Fibroblast of lung (primary cell): Measurements from ENCODE around the gene SMCO2. TPM values are rescaled to one million over a fixed set of nuclear protein-coding genes. Genes with fewer than 3 reads are reported as not detected.
A peak's percentile ranks its signal among the peaks of the same experiment; 100 is the strongest.

Experiments
- DNase-seq, 2 donors: peaks; one replicate each; pipeline versions ENCODE4 v3.0.0 to v3.0.0-alpha.2; 2010; ENCODE audit warnings: low read depth in 2 of 2
- H2AFZ ChIP-seq: 2 replicates; pipeline ENCODE4 v1.5.1; 2012; ENCODE audit warnings: low read length, control low read depth, inconsistent platforms
- H3K27ac ChIP-seq: 2 replicates; pipeline ENCODE4 v1.5.1; 2011; ENCODE audit warnings: low read length, control low read depth; ENCODE audit not compliant: insufficient read depth
- H3K27me3 ChIP-seq: 2 replicates; pipeline ENCODE4 v1.5.1; 2011; ENCODE audit warnings: mild to moderate bottlenecking, low read length; ENCODE audit not compliant: control insufficient read depth, insufficient read depth
- H3K36me3 ChIP-seq: 2 replicates; pipeline ENCODE4 v1.5.1; 2011; ENCODE audit warnings: low read length; ENCODE audit not compliant: control insufficient read depth, insufficient read depth
- H3K4me1 ChIP-seq: 2 replicates; pipeline ENCODE4 v1.5.1; 2011; ENCODE audit warnings: low read length; ENCODE audit not compliant: control insufficient read depth, insufficient read depth; ENCODE audit errors: extremely low read depth
- H3K4me2 ChIP-seq: 2 replicates; pipeline ENCODE4 v1.5.1; 2011; ENCODE audit warnings: low read length, control low read depth; ENCODE audit not compliant: insufficient read depth; ENCODE audit errors: extremely low read depth
- H3K4me3 ChIP-seq, 4 experiments: fragments of 200-600 bp in 1 of 4; sonication (generic) in 1 of 4; replicated peaks in 1 of 4; 2 replicates each; pipeline ENCODE4 v1.5.1; 2011 to 2016; ENCODE audit warnings: low read length in 4 of 4, low read depth in 3 of 4, mild to moderate bottlenecking in 3 of 4, control low read depth in 2 of 4, inconsistent platforms in 1 of 4, mixed read lengths in 1 of 4; ENCODE audit not compliant: insufficient read depth in 1 of 4; ENCODE audit errors: control extremely low read depth in 1 of 4
- H3K79me2 ChIP-seq: 2 replicates; pipeline ENCODE4 v1.5.1; 2012; ENCODE audit warnings: mild to moderate bottlenecking, low read length, inconsistent platforms; ENCODE audit not compliant: control insufficient read depth, insufficient read depth
- H3K9ac ChIP-seq: 2 replicates; pipeline ENCODE4 v1.5.1; 2011; ENCODE audit warnings: mild to moderate bottlenecking, low read length, control low read depth; ENCODE audit not compliant: insufficient read depth
- H3K9me3 ChIP-seq: 2 replicates; pipeline ENCODE4 v1.5.1; 2012; ENCODE audit warnings: low read depth, low read length; ENCODE audit not compliant: control insufficient read depth, insufficient read depth
- H4K20me1 ChIP-seq: 2 replicates; pipeline ENCODE4 v1.5.1; 2011; ENCODE audit warnings: low read length; ENCODE audit not compliant: control insufficient read depth, insufficient read depth; ENCODE audit errors: extremely low read depth
- EZH2 ChIP-seq: IDR thresholded peaks from 2 replicates; pipeline ENCODE4 v1.5.1; 2012; ENCODE audit warnings: low read length, control low read depth, mild to moderate bottlenecking; ENCODE audit errors: missing control alignments
- polyA plus RNA-seq, 2 donors: library from polyadenylated mRNA; depleted of rRNA in 1 of 2; stranded (reverse) in 1 of 2; unstranded in 1 of 2; fragments of >200 nt; gene quantifications; 2 replicates each; pipeline ENCODE4 v1.2.1, GENCODE V29; 2011 to 2012; ENCODE audit warnings: missing spikeins in 1 of 2
- total RNA-seq: library from RNA; depleted of rRNA; stranded (reverse); fragments of >200 nt; gene quantifications from 2 replicates; pipeline ENCODE4 v1.2.1, GENCODE V29; 2014
- TF ChIP-seq, protein P1 (sequence below), 2 donors: IDR thresholded peaks in 1 of 2; conservative IDR thresholded peaks in 1 of 2; 1 replicate in 1 of 2; 2 replicates in 1 of 2; pipeline ENCODE4 v1.5.1; 2011 to 2012; ENCODE audit warnings: low read length in 2 of 2, control low read depth in 1 of 2, inconsistent platforms in 1 of 2, low read depth in 1 of 2, mild to moderate bottlenecking in 1 of 2

SMCO2 gene
- total and polyA plus RNA-seq, 2 donors (not counting 1 experiment from before 2014, with no cell fraction given) = not detected

DNA sequence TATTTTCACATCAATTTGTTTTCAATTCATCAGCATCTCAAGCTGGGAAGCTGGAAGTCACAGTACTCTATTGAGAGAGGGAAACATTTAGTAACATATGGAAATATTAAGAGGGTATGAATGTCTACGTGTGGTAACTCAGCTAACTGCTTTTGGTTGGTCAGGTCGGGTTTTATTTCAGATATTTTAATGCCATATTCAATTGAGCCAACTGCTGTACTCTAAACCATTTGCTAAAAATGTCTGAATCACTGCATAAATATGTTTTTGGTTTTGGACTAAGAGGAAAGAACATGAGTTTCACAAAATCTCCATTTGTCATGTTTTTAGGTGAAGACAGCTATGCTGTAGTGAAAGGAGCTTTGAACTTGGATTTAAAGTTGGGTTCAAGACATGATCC lies 58.6 kb downstream of the SMCO2 start:
- H4K20me1 ChIP-seq = no peaks in the 10 kb centered on the region
- no peak overlapping the region for H3K9ac ChIP-seq
- H2AFZ ChIP-seq = no peak overlapping the region

DNA sequence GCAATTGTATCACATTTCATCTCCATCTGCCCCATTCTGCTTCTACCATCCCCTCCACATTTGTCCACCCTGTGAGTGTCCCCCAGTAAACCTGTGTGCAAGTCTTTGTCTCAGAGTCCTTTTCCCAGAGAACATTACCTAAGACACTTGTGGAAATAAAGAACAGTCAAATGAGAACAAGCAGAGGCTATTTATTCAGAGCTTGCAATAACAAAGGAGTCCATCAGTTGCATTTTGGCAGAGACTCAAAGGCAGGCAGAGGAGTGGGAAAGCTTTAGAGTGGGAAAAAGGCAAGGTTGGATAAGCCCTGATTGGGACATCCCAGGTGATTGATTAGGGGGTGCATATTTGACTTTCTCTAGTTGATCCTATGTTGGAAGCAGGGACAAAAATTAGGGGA lies 59.2 kb downstream of the SMCO2 start:
- Histone ChIP-seq H3K36me3 (no peaks in the 10 kb centered on the region), H3K79me2 (no peaks in the 10 kb centered on the region), H3K27me3 (no peaks in the 10 kb centered on the region), H3K9me3 (no peaks in the 10 kb centered on the region), H3K4me1 (peaks cover 3% of the 10 kb centered on the region), H2AFZ (no peak overlapping the region), H3K4me2 (no peak overlapping the region), H4K20me1 (no peaks in the 10 kb centered on the region), H3K9ac (no peak overlapping the region), H3K27ac (no peak overlapping the region), H3K4me3 (no peak overlapping the region)
- DNase-seq = peak in 1 of 2 donors; percentile 56
- no peak for TF ChIP-seq EZH2

More for the DNA sequence above, 58.6 kb downstream of the SMCO2 start:
- DNase-seq = peak; percentile 67 to 85
- no peaks in the 10 kb centered on the region for H3K36me3 ChIP-seq
- H3K27ac ChIP-seq = no peak overlapping the region
- no peak overlapping the region for H3K4me3 ChIP-seq
- no peak overlapping the region for H3K4me2 ChIP-seq
- no peaks in the 10 kb centered on the region for H3K79me2 ChIP-seq
- TF ChIP-seq EZH2 = no peak
- TF ChIP-seq, protein P1, sequence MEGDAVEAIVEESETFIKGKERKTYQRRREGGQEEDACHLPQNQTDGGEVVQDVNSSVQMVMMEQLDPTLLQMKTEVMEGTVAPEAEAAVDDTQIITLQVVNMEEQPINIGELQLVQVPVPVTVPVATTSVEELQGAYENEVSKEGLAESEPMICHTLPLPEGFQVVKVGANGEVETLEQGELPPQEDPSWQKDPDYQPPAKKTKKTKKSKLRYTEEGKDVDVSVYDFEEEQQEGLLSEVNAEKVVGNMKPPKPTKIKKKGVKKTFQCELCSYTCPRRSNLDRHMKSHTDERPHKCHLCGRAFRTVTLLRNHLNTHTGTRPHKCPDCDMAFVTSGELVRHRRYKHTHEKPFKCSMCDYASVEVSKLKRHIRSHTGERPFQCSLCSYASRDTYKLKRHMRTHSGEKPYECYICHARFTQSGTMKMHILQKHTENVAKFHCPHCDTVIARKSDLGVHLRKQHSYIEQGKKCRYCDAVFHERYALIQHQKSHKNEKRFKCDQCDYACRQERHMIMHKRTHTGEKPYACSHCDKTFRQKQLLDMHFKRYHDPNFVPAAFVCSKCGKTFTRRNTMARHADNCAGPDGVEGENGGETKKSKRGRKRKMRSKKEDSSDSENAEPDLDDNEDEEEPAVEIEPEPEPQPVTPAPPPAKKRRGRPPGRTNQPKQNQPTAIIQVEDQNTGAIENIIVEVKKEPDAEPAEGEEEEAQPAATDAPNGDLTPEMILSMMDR (conservative IDR thresholded peaks at IDR 0.05 in 1 of 2, IDR thresholded peaks at IDR 0.05 in 1 of 2; ENCODE audit: low read depth in 1 of 2, low read length in 2 of 2) = no peak
- H3K4me1 ChIP-seq = peaks cover 3% of the 10 kb centered on the region
- no peaks in the 10 kb centered on the region for H3K27me3 ChIP-seq
- H3K9me3 ChIP-seq = no peaks in the 10 kb centered on the region

DNA sequence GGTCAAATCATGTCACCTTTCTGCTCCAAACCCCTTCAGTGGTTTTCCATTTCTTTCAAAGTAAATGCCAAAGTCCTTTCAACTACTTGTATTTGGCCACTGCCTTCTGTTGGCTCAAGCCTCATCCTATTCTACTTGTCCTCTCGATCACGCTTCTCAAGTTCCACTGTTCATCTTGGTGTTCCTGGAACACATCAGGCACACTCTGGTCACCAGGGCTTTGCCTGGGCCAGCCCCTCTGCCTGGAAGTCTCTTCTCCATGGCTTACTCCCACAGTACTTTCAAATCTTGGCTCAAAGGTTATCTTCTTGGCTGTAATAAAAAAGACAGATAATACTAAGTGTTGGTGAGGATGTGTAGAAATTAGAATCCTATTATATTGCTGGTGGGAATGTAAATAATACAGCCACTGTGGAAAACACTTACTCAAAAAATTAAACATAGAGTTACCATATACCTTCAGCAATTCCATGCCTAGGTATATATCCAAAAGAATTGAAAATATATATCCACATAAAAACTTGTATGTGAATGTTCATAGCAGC lies 60.2 kb downstream of the SMCO2 start:
- TF ChIP-seq, protein P1 (conservative IDR thresholded peaks at IDR 0.05 in 1 of 2, IDR thresholded peaks at IDR 0.05 in 1 of 2; ENCODE audit: low read depth in 1 of 2, low read length in 2 of 2) = no peak
- no peak for TF ChIP-seq EZH2
- H3K4me2 ChIP-seq = no peak overlapping the region
- peaks cover 3% of the 10 kb centered on the region for H3K4me1 ChIP-seq
- H4K20me1 ChIP-seq = no peaks in the 10 kb centered on the region
- H3K36me3 ChIP-seq = no peaks in the 10 kb centered on the region
- no peaks in the 10 kb centered on the region for H3K79me2 ChIP-seq
- no peak overlapping the region for H3K4me3 ChIP-seq
- H3K9ac ChIP-seq = no peak overlapping the region
- H3K27me3 ChIP-seq = no peaks in the 10 kb centered on the region
- H3K27ac ChIP-seq = no peak overlapping the region
- no peaks in the 10 kb centered on the region for H3K9me3 ChIP-seq
- H2AFZ ChIP-seq = no peak overlapping the region
- DNase-seq = no peak
